CD4-positive, alpha-beta T cell treated with Interleukin-15 for 1 hour (primary cell): Measurements from ENCODE around the gene STYX.

Experiments used
- DNase-seq: peaks from one replicate; pipeline ENCODE4 v3.0.0-alpha.2; 2020

The STYX gene

DNA sequence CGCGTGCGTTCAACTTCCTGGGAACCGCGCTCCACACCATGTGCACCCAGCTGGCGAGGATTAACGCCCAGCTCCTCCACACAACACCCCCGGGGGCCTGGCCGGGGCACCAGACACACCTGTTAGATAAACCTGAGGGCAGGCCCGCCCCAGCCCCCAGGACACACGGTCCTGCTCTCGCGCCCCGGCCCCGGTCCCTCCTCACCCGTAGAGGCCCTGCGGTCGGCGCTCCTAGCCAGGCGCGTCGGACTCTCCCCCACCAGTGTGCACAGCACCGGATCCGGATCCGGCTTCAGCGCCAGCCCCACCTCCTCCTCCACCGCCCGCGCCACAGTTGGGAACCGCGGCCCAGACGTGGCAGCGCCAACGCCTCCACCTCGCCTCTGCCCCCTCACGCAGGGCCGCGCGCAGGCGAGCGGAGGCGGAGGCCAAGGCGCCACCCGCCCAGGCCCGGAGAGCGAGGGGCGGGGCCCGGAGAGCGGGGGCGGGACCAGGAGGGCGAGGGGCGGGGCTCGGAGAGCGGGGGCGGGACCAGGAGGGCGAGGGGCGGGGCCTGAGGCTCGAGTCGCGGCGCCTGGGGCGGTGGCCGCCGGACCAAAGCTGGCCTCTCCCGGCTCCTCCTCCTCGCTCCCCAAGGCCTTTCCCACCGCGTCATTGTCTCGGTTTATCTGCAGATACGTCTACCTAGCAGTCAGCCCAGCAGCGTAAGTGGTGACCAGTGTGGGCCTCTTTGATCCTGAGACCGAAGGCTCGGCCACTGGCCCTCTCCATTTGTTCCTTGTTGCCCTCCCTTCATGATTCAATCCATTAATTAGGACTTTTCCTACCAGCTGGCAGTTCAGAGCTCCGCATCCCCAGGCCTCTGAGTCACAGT is 61.5 kb downstream of the STYX start, which contains the start of gene GNPNAT1:
Gene GNPNAT1 (minus strand): TSS at position 385 of the 874 bp plus-strand sequence. CDS start 6,957 bp downstream, outside the sequence.
- peak; percentile 91 for DNase-seq

DNA sequence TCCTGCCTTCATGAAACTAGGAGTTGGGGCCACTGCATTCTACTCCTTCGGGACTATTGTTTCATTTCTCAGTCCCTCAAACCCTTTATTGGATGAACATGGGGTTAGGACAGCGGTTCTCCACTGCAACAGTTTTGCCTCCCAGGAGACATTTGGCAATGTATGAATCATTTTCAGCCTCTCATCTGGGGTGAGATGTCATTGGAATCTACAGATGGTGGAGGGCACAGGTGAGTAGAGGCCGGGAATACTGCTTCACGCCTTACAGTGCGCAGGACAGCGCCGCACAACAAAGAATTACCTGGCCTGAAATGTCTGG is 62.1 kb downstream of the STYX start:
- no peak for DNase-seq

DNA sequence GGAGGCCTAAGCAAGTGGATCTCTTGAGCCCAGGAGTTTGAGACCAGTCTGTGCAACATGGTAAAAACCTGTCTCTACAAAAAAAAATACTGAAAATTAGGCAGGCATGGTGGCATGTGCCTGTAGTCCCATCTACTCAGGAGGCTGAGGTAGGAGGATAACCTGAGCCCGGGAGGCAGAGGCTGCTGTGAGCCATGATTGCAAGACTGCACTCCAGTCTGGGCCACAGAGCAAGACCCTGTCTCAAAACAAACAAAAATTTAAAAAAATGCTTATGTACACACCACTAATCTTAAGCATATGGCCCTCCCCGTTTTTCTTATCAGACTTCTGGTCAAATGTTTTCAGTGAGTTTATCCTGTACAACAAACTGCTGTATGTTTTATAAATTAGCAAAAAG is 63.1 kb downstream of the STYX start:
- no peak for DNase-seq

DNA sequence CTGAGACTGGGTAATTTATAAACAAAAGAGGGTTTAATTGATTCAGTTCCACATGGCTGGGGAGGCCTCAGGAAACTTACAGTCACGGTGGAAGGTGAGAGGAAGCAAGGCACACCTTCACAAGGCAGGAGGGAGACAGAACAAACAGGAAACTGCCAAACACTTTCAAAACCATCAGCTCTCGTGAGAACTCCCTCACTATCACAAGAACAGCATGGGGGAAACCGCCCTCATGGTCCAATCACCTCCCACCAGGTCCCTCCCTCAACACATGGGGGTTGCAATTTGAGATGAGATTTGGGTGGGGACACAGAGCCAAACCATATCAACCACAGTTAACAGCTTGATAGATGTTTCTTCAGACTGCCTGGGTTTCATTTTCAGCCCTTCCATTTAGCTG is 67.7 kb downstream of the STYX start:
- DNase-seq = no peak

DNA sequence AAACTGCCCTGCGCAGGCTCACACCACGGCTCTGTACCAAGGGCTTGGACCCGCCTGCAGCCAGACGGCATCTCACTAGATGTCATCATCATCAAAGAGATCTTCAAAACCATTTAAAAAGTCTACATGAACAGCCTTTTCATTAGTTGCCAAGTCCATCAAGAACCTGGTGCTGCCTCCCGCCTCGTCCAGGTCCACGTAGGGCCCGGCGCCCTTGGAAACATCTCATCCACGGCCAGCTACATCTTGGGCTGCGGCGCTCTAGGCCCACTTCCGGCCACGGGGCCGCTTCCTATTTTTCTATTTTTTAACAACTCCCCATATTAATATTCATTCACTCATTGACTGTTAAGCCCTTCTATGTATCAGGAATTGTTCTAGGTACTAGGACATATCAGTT is 68.9 kb downstream of the STYX start:
- no peak for DNase-seq

DNA sequence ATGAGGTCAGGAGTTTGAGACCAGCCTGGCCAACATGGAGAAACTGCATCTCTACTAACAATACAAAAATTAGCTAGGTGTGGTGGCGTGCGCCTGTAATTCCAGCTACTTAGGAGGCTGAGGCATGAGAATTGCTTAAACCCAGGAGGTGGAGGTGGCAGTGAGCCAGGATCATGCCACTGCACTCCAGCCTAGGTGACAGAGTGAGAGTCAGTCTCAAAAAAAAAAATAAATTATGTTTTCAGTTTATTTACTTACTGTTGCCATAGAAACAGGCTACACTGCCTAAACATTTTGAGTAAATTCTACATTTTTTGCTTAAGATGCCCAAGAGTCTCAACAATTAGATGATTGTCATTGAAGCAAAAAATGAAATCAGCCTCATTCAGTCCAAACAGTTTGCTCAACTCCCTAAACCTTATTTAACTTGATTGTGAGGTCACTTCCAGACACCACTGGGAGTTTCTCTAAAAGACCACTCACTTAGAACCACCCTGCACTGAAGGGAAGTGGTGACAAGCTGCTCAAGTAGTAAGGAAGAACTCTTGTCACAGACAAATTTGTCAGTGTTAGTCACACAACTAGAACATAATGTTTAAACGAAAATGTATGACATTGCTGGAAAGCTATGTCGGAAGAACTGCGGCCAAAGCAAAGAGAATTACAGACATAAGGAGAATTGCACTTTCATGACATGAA is 71.2 kb downstream of the STYX start:
- DNase-seq = no peak

DNA sequence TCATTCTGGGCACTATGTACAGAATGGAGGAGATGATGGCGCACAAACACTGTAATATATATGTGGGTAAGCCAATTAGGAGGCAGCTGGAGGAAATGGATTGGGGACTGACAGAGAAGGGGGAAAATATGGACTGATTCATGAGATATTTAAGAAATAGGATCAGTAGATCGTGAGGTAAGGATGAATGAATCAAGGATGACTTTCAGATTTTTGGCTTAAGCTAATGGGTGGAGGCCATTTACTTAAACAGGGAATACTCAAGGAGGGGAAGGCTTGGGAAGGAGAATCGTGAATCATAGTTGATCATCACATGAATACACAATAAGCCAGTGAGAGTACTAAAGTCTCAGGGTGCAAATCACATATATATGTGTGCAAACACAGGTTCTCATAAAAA is 72.6 kb downstream of the STYX start:
- DNase-seq = no peak

DNA sequence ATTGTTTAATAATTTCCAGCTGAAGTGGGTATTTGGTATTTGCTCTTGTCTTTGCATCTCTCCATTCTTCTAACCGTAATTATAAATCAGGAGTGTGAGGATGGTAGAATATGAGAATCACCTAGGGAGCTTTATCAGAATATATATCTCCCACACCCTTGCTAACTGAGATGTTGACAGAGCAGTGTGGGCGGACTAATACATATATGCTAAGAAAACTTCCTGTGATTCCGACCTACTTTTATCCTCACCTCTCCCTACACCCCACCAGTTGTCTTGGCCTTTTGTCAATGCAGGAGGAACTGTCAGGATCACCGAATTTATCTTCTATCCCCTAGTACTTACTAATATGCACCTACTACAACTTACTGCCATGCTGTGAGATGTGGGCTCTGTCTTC is 76.1 kb downstream of the STYX start:
- no peak for DNase-seq

DNA sequence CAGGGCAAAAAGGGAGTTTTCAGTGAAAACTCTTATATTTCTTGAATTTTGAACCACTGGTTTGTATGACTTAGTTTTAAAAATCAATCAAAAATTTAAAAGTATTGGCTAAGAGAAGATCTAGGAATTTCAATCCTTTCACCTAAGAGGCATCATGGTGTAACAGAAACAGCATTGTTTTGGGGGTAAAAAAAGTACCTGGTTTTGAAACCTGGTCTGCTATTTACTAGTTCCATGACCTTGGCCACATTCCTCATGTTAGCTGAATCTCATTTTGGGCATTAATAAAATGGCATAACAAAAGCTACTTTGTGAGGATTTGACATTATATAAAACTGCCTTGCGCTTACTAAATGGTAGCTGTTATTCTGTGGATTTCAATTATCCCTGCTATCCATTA is 78.1 kb downstream of the STYX start:
- DNase-seq = no peak

DNA sequence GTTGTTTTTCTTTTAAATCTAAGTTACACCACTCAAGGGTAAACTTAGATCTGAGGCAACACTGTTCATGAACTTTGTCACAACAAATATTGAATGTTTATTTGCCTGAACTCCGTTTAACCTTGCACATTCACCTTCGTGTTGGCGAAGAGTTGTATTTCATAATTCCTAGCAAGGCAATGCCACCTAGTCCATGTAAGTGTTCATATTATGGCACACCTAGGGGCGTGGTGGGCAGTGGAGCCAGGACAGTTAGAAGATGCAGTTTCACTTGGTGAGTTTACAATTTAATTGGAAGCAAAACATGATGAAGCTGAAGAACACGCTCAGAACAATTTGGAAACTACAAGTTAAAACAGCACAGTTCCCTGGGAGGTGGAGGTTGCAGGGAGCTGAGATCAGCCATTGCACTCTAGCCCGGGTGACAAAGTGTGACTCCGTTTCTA is 91.9 kb downstream of the STYX start:
- no peak for DNase-seq

DNA sequence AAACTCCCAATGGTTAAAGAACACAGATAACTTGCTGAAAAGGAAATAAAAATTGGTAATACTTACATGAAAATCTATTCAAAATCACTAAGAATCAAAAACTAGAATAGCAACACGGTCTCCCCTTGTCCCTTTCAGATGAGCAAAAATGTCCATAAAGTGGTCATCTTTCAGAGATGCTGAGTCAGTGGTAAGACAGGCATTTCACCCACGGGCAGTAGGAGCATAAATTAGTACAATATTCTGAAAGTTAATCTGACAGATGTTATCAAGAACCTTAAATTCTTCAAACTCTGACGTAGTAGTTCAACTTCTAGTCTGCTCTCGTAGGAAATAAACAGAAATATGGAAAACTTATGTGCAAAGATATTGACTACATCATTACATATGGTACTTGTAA is 94.5 kb downstream of the STYX start:
- DNase-seq = no peak
